Urinary bladder (tissue), 4 donors: ENCODE data around the gene ADAM15. TPM values are rescaled to one million over a fixed set of nuclear protein-coding genes. Genes with fewer than 3 reads are reported as not detected.
A peak's percentile ranks its signal among the peaks of the same experiment; 100 is the strongest.

Source experiments
- DNase-seq: peaks from one replicate; pipeline ENCODE4 v3.0.0-alpha.2; 2015; ENCODE audit errors: extremely low spot score
- H3K27ac ChIP-seq: one replicate; pipeline ENCODE4 v1.5.1; 2013; ENCODE audit warnings: low read depth, mild to moderate bottlenecking, moderate library complexity
- H3K36me3 ChIP-seq: one replicate; pipeline ENCODE4 v1.6.1; 2013; ENCODE audit warnings: mild to moderate bottlenecking, moderate library complexity; ENCODE audit not compliant: insufficient read depth
- H3K4me1 ChIP-seq: one replicate; pipeline ENCODE4 v1.6.1; 2013; ENCODE audit warnings: mild to moderate bottlenecking, moderate library complexity; ENCODE audit not compliant: insufficient read depth
- H3K4me3 ChIP-seq: one replicate; pipeline ENCODE4 v1.5.1; 2013; ENCODE audit warnings: low read depth, low read length
- WGBS: extraction: QIAGEN DNeasy Blood & Tissue Kit; methylation state at CpG from one replicate; pipeline ENCODE4 v1.1.7; 2013; 5-methylcytosine and 5-hydroxymethylcytosine counted together
- polyA plus RNA-seq: library from polyadenylated mRNA; stranded (reverse); fragments of 200-250 nt; gene quantifications from one replicate; pipeline ENCODE4 v1.2.3, GENCODE V29; 2013
- total RNA-seq: library from RNA; depleted of rRNA; stranded (reverse); fragments of >200 nt; gene quantifications from one replicate; pipeline ENCODE4 v1.2.3, GENCODE V29; 2014
- donor health status: healthy with polysubstance abuse.
- donor health status: healthy.

ADAM15 gene
- total and polyA plus RNA-seq, 2 donors: 38.3 to 118 TPM

DNA sequence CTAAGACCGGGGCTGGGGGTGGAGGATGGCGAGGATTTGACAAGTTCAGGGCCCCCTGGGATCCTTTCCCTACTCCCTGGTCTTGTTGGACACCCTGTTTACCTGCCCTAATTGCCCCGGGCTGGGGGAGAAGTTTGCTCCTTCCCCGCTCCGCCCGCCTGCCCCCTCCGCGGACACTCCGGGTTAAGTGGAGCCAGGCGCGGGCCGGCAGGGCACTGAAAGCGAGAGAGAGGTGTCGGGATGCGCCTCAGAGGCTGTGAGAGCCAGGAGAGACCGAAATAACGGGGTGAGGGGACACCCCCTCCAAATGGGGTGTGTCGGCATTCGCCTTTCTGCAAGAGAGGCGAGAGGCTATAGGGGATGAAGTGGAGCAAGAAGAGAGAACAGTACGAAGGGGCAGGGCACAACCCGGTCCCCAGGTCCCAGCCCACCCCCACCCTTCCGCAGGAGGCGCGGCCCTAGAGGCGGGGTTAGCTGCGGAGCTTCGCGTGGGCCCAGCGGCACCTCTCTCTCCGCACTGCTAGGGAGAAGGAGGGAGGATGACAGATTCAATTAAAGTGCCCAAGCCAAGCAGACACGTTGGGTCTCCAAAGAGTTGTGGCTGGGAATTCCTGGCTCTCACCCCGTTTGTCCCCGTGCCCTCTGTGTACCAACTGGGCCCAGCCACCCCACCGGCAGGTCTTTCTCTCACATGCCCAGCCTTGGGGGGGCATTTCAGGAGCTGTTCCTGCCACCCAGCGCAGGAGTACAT is 31.4 kb downstream of the ADAM15 start:
- H3K4me3 ChIP-seq: peak overlapping the region; percentile 16
- WGBS: 8% methylated on average over 36 of the region's 36 CpGs
- no peaks in the 10 kb centered on the region for H3K36me3 ChIP-seq
- no peak overlapping the region for H3K27ac ChIP-seq
- no peak for DNase-seq
- H3K4me1 ChIP-seq: peaks cover 2% of the 10 kb centered on the region

DNA sequence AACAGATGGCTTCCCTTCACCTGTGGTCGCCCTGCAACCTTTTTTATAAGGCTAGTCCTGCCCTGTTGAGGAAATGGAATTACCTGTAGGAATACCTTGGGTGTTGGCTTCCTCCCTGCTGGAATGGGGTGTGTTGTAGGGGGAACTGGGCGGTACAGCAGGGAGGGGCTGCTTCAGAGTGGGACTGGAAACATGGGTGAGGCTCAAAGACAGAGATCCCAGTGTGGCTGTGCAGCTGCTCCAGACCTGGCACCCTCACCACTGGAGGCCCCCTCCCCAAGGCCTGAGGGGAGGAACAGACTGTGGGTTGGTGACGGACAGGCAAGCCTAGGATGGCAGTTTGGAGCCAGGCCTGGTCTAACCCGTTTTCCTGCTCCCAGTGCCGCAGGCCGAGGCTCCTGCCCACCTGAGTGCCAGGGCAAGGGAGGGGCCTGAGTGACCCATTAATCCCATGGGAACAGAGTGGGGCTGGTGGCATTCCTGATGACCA is 32.0 kb downstream of the ADAM15 start:
- DNase-seq: no peak
- Histone ChIP-seq H3K36me3 (no peaks in the 10 kb centered on the region), H3K27ac (no peak overlapping the region), H3K4me1 (peaks cover 2% of the 10 kb centered on the region), H3K4me3 (no peak overlapping the region)
- 65% methylated on average over 6 of the region's 6 CpGs for WGBS

DNA sequence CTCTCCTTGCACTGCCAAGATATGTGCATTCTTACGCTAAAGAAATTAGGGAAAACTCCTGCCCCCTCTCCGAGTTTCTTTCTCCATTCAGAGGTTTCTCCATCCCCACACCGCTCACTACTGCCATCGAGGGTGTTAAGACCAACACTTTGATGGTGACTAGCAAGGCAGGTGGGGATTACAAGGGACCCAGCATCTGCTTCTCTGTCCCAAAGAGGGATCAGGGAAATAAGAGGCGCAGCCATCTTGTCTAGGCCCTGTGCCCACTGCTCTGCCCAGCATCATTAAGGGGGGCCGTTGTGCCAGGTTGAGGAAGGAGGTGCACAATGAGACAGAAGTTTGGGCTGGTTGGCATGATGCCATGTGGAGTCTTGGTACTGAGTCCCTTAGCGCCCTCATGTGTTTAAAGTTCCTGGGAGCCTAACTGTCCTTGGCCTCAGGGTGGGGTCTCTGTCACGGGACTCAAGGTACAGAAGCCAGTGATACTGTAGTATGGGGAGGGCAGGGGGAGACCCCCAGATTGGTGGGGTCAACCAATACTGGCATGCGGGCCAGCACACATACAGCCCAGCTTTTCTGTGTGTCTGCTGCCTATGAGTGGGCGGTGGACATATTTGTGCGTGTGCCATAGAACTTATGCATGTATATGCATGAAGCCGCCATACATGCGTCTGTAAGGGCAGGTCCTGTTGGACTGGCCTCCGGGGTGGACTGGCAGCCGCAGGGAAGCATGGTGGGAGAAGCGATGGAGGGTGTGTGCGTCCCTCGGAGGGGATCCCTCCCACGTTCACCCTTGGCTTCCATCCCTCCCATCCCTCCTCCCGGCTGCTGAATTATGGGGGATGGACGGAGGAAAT is 33.0 kb downstream of the ADAM15 start:
- WGBS: 28% methylated on average over 21 of the region's 21 CpGs
- no peak overlapping the region for H3K27ac ChIP-seq
- peaks cover 2% of the 10 kb centered on the region for H3K4me1 ChIP-seq
- H3K4me3 ChIP-seq: no peak overlapping the region
- DNase-seq: no peak
- H3K36me3 ChIP-seq: no peaks in the 10 kb centered on the region

DNA sequence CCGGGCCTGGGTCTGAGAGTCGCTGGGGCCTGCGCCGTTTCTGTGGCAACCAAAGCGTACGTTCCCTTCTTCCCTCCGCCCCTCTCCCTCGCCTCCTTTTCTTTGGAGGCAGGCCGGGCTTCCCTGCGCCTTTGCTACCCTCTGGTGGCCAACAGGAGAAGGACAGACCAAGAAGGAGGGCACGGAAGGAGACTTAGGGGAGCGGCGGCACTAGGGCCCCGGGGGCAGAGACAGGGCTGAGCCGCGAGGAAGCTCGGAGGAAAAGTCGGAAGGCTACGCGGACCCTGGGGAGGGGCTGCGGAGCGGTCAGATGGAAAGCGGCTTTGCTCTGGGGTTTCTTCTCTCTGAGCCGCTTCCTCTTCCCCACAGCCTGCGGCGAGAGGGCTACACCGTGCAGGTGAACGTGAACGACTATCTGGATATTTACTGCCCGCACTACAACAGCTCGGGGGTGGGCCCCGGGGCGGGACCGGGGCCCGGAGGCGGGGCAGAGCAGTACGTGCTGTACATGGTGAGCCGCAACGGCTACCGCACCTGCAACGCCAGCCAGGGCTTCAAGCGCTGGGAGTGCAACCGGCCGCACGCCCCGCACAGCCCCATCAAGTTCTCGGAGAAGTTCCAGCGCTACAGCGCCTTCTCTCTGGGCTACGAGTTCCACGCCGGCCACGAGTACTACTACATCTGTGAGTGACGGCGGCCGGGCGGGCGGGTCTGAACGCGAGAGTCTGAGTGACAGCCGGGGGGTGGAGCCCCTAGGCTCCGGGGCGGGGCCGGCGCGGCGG is 33.8 kb downstream of the ADAM15 start:
- WGBS: under 1% methylated on average over 67 of the region's 67 CpGs
- Histone ChIP-seq H3K4me3 (peak overlapping the region; percentile 52), H3K36me3 (no peaks in the 10 kb centered on the region), H3K4me1 (peaks cover 2% of the 10 kb centered on the region), H3K27ac (peak overlapping the region; percentile 95)
- DNase-seq: peak; percentile 95

DNA sequence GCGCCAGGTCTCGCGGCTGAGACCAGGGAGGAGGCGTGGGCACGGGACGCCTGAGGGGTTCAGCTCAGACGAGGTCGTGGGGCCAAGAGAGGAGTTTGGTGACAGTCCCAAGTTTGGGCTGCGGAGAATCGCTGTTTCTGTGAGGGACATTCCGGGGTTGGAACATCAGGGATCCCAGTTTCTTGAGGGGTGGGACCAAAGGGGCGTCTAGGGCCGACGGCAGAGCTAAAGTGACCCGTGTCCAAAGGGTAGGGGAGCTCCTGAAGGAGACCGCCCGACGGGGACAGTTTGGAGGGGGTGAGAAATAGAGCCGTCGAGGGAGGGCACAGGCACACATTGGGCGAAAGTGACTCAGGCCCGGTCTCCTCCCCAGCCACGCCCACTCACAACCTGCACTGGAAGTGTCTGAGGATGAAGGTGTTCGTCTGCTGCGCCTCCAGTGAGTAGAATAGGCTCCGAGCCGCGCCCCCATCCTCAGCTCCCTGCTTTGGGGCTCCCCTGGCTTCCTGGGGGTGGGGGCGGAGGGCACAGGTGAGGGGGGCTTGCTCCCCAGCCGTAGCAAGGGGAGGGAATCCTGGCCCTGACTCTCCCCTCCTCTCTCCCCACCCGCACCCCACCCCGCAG is 34.5 kb downstream of the ADAM15 start:
- DNase-seq: no peak
- H3K4me3 ChIP-seq: peak overlapping the region; percentile 52
- peak overlapping the region; percentile 95 for H3K27ac ChIP-seq
- peaks cover 2% of the 10 kb centered on the region for H3K4me1 ChIP-seq
- WGBS: 2% methylated on average over 32 of the region's 32 CpGs
- no peaks in the 10 kb centered on the region for H3K36me3 ChIP-seq

DNA sequence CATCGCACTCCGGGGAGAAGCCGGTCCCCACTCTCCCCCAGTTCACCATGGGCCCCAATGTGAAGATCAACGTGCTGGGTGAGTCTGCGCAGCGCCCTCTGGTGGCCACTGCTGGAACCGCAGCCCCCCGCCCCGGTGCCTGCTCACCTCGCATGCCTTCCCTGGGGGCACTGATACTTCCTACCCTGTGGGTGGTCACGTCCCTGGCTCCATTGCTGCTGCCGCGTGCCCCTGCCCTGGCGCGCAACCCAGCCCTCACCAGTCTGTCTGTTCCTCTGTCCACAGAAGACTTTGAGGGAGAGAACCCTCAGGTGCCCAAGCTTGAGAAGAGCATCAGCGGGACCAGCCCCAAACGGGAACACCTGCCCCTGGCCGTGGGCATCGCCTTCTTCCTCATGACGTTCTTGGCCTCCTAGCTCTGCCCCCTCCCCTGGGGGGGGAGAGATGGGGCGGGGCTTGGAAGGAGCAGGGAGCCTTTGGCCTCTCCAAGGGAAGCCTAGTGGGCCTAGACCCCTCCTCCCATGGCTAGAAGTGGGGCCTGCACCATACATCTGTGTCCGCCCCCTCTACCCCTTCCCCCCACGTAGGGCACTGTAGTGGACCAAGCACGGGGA is 35.1 kb downstream of the ADAM15 start:
- WGBS: 21% methylated on average over 24 of the region's 24 CpGs
- Histone ChIP-seq H3K36me3 (no peaks in the 10 kb centered on the region), H3K4me1 (no peaks in the 10 kb centered on the region), H3K27ac (no peak overlapping the region), H3K4me3 (no peak overlapping the region)
- DNase-seq: no peak

DNA sequence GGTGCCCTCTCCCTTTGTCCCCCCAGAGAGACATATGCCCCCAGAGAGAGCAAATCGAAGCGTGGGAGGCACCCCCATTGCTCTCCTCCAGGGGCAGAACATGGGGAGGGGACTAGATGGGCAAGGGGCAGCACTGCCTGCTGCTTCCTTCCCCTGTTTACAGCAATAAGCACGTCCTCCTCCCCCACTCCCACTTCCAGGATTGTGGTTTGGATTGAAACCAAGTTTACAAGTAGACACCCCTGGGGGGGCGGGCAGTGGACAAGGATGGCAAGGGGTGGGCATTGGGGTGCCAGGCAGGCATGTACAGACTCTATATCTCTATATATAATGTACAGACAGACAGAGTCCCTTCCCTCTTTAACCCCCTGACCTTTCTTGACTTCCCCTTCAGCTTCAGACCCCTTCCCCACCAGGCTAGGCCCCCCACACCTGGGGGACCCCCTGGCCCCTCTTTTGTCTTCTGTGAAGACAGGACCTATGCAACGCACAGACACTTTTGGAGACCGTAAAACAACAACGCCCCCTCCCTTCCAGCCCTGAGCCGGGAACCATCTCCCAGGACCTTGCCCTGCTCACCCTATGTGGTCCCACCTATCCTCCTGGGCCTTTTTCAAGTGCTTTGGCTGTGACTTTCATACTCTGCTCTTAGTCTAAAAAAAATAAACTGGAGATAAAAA is 35.9 kb downstream of the ADAM15 start:
- DNase-seq: no peak
- H3K36me3 ChIP-seq: no peaks in the 10 kb centered on the region
- no peak overlapping the region for H3K27ac ChIP-seq
- no peaks in the 10 kb centered on the region for H3K4me1 ChIP-seq
- no peak overlapping the region for H3K4me3 ChIP-seq
- 77% methylated on average over 8 of the region's 8 CpGs for WGBS

DNA sequence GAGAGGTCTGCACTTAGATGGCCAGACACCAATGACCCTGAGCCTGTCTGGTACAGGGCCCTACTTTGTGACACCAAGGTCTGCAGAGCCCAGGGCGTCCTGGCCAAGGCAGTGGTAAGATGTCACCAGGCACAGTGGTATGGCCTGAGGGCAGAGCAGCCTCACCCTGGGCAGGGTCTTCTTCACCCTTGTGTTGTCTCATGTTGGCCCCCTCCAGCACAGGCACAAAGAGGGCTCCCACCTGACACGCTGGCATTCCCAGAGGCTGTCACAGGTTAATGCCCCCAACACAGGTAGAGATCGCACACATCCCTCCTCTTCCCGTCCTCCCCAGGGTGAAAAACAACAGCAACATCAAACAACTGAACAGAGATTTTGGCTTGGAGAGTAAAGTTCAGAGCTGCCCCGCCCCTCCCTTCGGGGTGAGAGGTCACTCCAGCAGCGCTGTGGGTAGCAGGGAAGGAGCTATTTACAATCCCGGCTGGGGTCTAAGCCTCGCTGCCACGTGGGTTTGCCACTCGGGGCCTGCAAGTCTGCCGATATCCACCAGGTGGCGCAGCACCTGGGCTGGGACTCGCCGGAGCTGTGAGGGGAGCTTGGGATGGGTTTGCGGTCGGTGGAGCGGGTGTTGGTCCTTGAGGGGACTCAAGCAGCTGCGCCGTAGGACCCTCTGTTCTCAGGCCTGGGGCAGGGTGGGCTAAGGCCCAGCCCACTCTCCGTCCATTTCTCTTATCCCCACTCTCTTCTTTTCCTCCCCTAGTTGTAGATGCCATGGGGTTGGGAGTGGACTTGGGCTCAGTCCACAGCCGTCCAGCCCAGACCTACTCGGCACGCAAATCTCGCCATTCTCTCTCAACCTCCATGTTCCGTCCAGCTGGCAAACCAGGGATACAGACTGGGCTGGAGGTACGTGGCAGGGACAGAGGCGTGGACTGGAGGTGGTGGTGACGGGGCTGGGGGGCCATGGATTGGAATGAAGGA is 40.2 kb downstream of the ADAM15 start:
- no peaks in the 10 kb centered on the region for H3K36me3 ChIP-seq
- no peak for DNase-seq
- no peak overlapping the region for H3K27ac ChIP-seq
- H3K4me3 ChIP-seq: no peak overlapping the region
- H3K4me1 ChIP-seq: no peaks in the 10 kb centered on the region
- WGBS: 23% methylated on average over 29 of the region's 29 CpGs

DNA sequence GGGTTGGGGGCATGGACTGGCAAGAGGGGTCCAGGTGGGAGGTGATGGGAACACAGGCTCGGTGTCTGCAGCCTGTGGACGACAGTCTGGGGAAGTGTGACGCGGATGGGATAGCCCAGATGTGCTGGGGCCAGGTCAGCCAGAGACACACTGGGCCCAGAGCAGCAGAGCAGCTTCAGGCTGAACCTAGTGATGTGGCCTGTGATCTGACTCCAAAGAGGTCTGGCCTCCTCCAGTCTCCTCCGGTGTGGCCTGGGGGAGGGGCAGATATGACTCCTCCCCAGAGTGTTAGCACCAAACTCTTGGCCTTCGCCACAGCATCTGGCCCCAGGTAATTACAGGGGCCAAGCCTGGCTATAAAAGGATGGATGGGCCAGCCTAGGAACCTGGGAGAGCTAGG is 41.0 kb downstream of the ADAM15 start:
- H3K36me3 ChIP-seq: no peaks in the 10 kb centered on the region
- no peak overlapping the region for H3K27ac ChIP-seq
- WGBS: 82% methylated on average over 6 of the region's 6 CpGs
- no peak for DNase-seq
- no peaks in the 10 kb centered on the region for H3K4me1 ChIP-seq
- no peak overlapping the region for H3K4me3 ChIP-seq

DNA sequence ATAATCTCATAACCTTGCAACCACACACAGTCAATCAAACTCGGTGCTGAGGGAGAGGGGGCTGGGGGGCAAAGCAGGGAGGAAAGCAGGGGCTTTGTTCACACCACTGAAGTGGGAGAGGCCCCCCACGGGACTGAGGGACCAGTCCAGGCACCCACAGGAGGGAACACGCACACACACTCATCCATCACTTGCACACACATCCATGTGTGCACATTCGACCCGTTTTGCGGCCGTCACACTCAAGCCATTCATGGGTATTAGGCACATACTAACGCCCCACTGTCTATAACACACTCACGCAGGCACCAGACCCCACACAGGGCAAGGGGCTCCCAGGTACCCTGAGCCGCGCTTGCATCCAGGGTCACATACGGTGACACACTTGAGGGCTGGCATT is 41.5 kb downstream of the ADAM15 start:
- Histone ChIP-seq H3K36me3 (no peaks in the 10 kb centered on the region), H3K27ac (no peak overlapping the region), H3K4me1 (no peaks in the 10 kb centered on the region), H3K4me3 (no peak overlapping the region)
- DNase-seq: no peak
- WGBS: 91% methylated on average over 12 of the region's 12 CpGs

DNA sequence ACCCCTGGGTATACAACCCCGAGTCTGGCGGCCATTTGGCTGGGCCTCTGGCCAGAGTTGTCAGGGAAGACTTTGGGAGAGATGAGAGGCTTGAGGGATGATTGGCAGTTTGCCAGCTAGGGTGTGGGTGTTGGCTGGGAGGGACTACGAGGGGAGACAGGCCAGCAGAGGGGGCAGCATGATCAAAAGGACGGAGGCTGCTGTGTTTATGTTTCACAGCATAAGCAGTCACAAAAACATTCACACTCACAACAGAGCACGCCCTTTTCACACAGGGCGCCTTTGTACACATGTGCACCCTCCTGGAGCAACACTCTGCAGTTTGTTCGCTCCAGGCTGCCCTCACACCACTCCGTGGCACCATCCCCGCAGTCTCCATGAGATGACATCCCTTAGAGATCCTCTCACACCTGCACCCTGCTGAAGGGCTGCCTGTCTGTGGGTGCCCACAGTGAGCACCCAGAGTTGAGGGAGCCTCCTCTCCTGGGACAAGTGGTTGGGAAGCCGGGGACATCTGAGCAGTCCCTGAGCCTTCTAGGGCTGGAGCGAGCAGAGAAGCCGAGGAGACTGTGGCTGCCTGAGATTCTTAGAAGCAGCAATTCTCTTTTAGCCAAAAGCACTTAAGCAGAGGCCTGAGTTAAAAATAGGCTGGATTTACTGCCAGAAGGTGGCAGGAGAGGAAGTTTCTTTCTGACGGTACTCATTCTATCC is 43.0 kb downstream of the ADAM15 start:
- WGBS: 10% methylated on average over 13 of the region's 13 CpGs
- no peak for DNase-seq
- no peak overlapping the region for H3K4me3 ChIP-seq
- H3K4me1 ChIP-seq: no peaks in the 10 kb centered on the region
- no peaks in the 10 kb centered on the region for H3K36me3 ChIP-seq
- H3K27ac ChIP-seq: no peak overlapping the region
